WI38 (cell line): ENCODE results near the gene IL6R.

Experiments used
- H3K4me3 ChIP-seq: 2 replicates; pipeline ENCODE4 v1.5.1; 2011; ENCODE audit warnings: low read depth, mild to moderate bottlenecking, control low read depth, low read length
- CTCF ChIP-seq: IDR thresholded peaks from 2 replicates; pipeline ENCODE4 v1.5.1; 2012; ENCODE audit warnings: low read depth, mild to moderate bottlenecking, control low read depth, low read length

Gene IL6R

GRCh38 chr1:154488922-154489321, 83.8 kb downstream of the IL6R start:
- no peak overlapping the region for H3K4me3 ChIP-seq
- TF ChIP-seq CTCF: no peak

GRCh38 chr1:154489695-154490274, 84.6 kb downstream of the IL6R start:
- H3K4me3 ChIP-seq: no peak overlapping the region
- no peak for TF ChIP-seq CTCF

GRCh38 chr1:154490317-154490716, 85.2 kb downstream of the IL6R start:
- H3K4me3 ChIP-seq: no peak overlapping the region
- TF ChIP-seq CTCF: no peak

GRCh38 chr1:154492115-154492514, 87.0 kb downstream of the IL6R start:
- no peak for TF ChIP-seq CTCF
- no peak overlapping the region for H3K4me3 ChIP-seq

- TF ChIP-seq CTCF: no peak
Observed at GRCh38 chr1:154493276-154493675, 88.1 kb downstream of the IL6R start.

GRCh38 chr1:154495496-154496273, 90.5 kb downstream of the IL6R start:
- H3K4me3 ChIP-seq: no peak overlapping the region
- TF ChIP-seq CTCF: no peak

More at GRCh38 chr1:154493276-154493675, 88.1 kb downstream of the IL6R start:
- no peak overlapping the region for H3K4me3 ChIP-seq

GRCh38 chr1:154496383-154496782, 91.2 kb downstream of the IL6R start:
- TF ChIP-seq CTCF: no peak
- no peak overlapping the region for H3K4me3 ChIP-seq
